AG04450 (cell line): ENCODE results near the gene FRMPD2. TPM values are rescaled to one million over a fixed set of nuclear protein-coding genes. Genes with fewer than 3 reads are reported as not detected.

ENCODE experiments used
- CTCF ChIA-PET: fragments of 300-600, 350-600 bp; formaldehyde crosslinking; extraction: SDS; loops from one replicate; lab custom pipeline; 2022; ENCODE audit warnings: antibody characterized with exemption, inconsistent platforms; lab: Charles Lee
- POLR2A ChIA-PET: fragments of 350-600 bp; formaldehyde crosslinking; extraction: SDS; loops from one replicate; lab custom pipeline; 2021; ENCODE audit warnings: antibody characterized with exemption, inconsistent platforms; lab: Yijun Ruan, JAX
- DNase-seq: peaks from one replicate; pipeline ENCODE4 v3.0.0-alpha.2; 2011; ENCODE audit warnings: low read depth, low spot score
- H3K27ac ChIP-seq: one replicate; pipeline ENCODE4 v1.5.1; 2012; ENCODE audit warnings: low read depth, low read length, control low read depth
- H3K27me3 ChIP-seq: one replicate; pipeline ENCODE4 v1.6.0; 2012; ENCODE audit warnings: low read length; ENCODE audit not compliant: control insufficient read depth, insufficient read depth
- H3K4me3 ChIP-seq: 2 replicates; pipeline ENCODE4 v1.5.1; 2011; ENCODE audit warnings: mild to moderate bottlenecking, low read depth, low read length, control low read depth
- H3K9me3 ChIP-seq: 2 replicates; pipeline ENCODE4 v1.5.1; 2012; ENCODE audit warnings: low read length; ENCODE audit not compliant: control insufficient read depth, insufficient read depth
- CTCF ChIP-seq: IDR thresholded peaks from 2 replicates; pipeline ENCODE4 v1.5.1; 2011; ENCODE audit warnings: low read depth, low read length, control low read depth, inconsistent platforms
- polyA plus RNA-seq: library from polyadenylated mRNA; depleted of rRNA; stranded (reverse); fragments of >200 nt; gene quantifications from 2 replicates; pipeline ENCODE4 v1.2.3, GENCODE V29; 2011

FRMPD2 gene
- polyA plus RNA-seq, 1 experiment, result not detected

GRCh38 chr10:48299692-48300091 is 25.2 kb upstream of the FRMPD2 start:
- no peak overlapping the region for H3K4me3 ChIP-seq
- ChIA-PET CTCF (no interaction called here), POLR2A (no interaction called here)
- no peak for TF ChIP-seq CTCF
- H3K9me3 ChIP-seq, result no peaks in the 10 kb centered on the region
- peaks cover 31% of the 10 kb centered on the region for H3K27me3 ChIP-seq
- H3K27ac ChIP-seq, result no peak overlapping the region
- no peak for DNase-seq

- Histone ChIP-seq H3K4me3 (no peak overlapping the region), H3K9me3 (no peaks in the 10 kb centered on the region), H3K27me3 (peaks cover 30% of the 10 kb centered on the region), H3K27ac (no peak overlapping the region)
- POLR2A ChIA-PET, result no interaction called here
- no peak for DNase-seq
- CTCF ChIA-PET, result no interaction called here
- TF ChIP-seq CTCF, result no peak
Observed at GRCh38 chr10:48299066-48299465, 24.6 kb upstream of the FRMPD2 start.

DNA sequence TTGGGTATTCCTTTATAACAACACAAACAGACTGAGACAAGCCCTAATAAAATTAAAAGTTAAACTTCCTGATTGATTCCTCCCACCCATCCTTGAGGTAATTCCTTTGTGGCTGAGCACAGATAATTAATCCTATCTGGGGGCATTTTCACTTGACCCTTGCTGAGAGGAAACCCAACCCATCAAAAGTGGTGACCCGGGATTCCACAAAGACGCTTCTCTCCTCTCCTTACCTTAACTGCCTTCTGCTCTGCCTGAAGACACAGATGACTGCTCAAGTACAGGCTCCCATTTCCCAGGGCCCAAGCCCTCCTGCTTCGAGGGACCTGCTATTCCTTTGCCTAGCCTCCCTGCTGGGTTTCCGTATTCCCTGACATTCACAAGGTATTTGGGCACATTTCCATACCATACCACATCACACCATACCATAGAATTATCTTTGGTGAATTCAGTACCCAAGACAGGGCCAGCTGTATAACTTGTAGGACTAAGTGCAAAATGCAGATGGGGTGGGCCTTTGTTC is 22.1 kb upstream of the FRMPD2 start:
- ChIA-PET POLR2A (no interaction called here), CTCF (no interaction called here)

GRCh38 chr10:48294431-48294830 is 19.9 kb upstream of the FRMPD2 start:
- Histone ChIP-seq H3K4me3 (no peak overlapping the region), H3K27ac (no peak overlapping the region), H3K9me3 (no peaks in the 10 kb centered on the region), H3K27me3 (peaks cover 16% of the 10 kb centered on the region)
- ChIA-PET CTCF (interaction anchor here (0.8 kb wide), 1 partner anchor 1299 kb away, joined by 3 read pairs; no protein-coding TSS in a partner anchor), POLR2A (no interaction called here)
- no peak for DNase-seq
- TF ChIP-seq CTCF, result no peak

More for the DNA sequence above, 22.1 kb upstream of the FRMPD2 start:
- DNase-seq, result no peak
- Histone ChIP-seq H3K9me3 (no peaks in the 10 kb centered on the region), H3K4me3 (no peak overlapping the region), H3K27me3 (peaks cover 28% of the 10 kb centered on the region), H3K27ac (no peak overlapping the region)
- no peak for TF ChIP-seq CTCF

- CTCF ChIA-PET, result no interaction called here
- H3K27ac ChIP-seq, result no peak overlapping the region
- peaks cover 9% of the 10 kb centered on the region for H3K27me3 ChIP-seq
- no peak for DNase-seq
- no peak for TF ChIP-seq CTCF
- H3K4me3 ChIP-seq, result no peak overlapping the region
- H3K9me3 ChIP-seq, result no peaks in the 10 kb centered on the region
- POLR2A ChIA-PET, result no interaction called here
Observed at GRCh38 chr10:48292616-48293015, 18.1 kb upstream of the FRMPD2 start.
